Adrenal gland (tissue), 5 donors: ENCODE measurements around the gene KLF13.

Source experiments
- POLR2A ChIP-seq, 2 donors: fragments of 450-650 bp; IDR thresholded peaks; one replicate each; pipeline ENCODE4 v1.6.1; 2017; ENCODE audit warnings: antibody characterized with exemption in 2 of 2, mild to moderate bottlenecking in 2 of 2, moderate library complexity in 1 of 2
- TF ChIP-seq, protein P1 (sequence below), 6 experiments: fragments of 450-650 bp in 4 of 6; fragments of 200-600 bp in 2 of 6; sonication (generic) in 1 of 6; IDR thresholded peaks; 1 replicate in 5 of 6; 2 replicates in 1 of 6; pipeline versions ENCODE4 v1.5.1 to v1.8.0; 2016 to 2021; ENCODE audit warnings: antibody characterized with exemption in 6 of 6, mild to moderate bottlenecking in 2 of 6, moderate library complexity in 1 of 6
- donor health status: DM: no; HTN: no; CAD: no.

DNA sequence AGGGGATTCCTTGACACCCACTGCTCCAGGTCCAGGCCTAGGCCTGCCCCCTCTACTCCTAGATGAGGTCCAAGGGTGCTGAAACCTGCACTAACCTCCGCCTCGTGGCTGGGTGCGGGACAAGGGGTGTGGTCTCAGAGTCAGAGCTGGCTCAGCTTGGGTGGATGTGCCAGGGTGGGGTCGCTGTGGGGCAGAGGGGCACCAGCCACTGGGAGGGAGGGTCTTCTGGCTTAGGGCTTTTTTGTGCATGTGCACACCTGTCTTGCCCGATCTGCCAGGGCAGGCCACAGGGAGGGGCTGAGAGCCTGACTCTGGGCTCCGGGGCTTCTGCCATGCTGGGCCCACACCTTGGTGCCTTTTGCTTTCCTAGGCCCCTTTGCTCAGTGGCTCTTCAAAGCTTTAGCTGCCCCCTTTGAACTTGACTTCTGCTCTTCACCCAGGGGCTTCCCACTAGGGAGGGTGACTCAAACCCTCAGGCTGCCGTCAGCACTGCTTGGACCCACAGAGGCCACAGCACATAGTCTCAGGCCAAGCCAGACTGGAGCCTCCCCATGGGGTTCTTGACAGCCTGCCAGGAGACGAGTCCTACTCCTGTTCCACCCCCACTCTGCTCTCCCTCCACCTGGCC lies 73.0 kb downstream of the KLF13 start:
- no peak for TF ChIP-seq POLR2A (IDR thresholded peaks at IDR 0.05)
- TF ChIP-seq, protein P1, sequence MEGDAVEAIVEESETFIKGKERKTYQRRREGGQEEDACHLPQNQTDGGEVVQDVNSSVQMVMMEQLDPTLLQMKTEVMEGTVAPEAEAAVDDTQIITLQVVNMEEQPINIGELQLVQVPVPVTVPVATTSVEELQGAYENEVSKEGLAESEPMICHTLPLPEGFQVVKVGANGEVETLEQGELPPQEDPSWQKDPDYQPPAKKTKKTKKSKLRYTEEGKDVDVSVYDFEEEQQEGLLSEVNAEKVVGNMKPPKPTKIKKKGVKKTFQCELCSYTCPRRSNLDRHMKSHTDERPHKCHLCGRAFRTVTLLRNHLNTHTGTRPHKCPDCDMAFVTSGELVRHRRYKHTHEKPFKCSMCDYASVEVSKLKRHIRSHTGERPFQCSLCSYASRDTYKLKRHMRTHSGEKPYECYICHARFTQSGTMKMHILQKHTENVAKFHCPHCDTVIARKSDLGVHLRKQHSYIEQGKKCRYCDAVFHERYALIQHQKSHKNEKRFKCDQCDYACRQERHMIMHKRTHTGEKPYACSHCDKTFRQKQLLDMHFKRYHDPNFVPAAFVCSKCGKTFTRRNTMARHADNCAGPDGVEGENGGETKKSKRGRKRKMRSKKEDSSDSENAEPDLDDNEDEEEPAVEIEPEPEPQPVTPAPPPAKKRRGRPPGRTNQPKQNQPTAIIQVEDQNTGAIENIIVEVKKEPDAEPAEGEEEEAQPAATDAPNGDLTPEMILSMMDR (IDR thresholded peaks at IDR 0.05), result no peak
